HG03066 (cell line): Measurements from ENCODE around the gene NKAIN2.
"Not testable (repeated sequence)": the region's sequence is repeated elsewhere in the genome, so short reads cannot be mapped to it uniquely, and the experiment has no call there.

Experiments
- ATAC-seq: cut with Tn5 transposase; IDR thresholded peaks from one replicate; pipeline ENCODE4 v1.9.1; 2021; ENCODE audit warnings: low read depth; ENCODE audit not compliant: unreplicated experiment

NKAIN2 gene

DNA sequence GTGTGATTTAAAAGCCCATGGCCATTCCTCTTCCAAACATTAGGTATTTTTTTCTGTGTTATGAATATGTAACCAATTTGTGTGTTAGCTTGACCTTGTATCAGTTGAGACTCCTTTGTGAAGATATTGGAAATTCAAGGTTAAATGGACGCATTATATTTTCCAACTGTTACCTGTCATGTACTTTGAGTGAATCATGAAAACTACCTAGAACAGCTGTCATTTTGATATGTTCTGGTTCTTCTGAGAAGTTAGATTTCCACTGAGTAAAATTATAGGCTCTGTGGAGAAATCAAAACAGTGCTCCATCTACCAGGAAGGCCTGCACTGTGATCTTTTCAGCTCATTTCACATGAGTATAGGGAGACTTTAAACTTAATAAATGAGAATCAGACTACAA, 470.0 kb downstream of the NKAIN2 start:
- ATAC-seq: no peak

DNA sequence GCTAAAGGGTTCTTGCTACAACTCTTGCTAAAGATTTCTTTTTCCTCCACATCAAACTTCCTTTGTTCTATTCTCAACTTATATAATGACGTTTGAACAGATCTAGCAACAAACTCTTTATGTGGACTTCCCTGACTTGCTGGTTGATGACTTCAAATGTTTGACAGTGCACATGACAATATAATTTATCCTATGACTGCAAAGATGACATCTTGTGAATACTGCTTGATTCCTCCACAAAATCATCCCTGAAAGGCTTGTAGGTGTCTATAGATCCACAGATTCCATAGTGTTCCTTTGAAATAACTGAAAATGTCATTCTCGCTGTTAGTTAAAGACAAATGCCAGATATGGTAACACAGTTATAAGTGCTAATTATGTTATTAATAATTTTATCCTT, 478.9 kb downstream of the NKAIN2 start:
- ATAC-seq: no peak

DNA sequence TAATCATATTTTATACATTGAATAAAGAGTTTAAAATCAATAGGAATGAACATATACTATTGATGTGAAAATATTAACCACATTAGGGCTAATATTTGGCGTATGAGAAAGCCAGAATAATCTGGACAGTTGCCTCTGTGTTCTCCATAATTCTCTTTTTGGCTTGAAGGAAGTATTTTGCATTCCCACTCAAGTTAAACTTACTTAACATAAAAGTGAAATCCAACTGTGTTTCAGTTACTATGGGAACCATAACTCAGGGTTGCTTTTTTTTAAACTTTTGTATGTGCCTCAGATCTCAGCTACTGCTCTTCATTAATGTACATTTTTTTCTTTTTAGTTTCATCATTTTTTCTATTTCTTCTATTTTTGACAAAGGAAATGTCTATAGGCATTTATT, 479.8 kb downstream of the NKAIN2 start:
- ATAC-seq: no peak

DNA sequence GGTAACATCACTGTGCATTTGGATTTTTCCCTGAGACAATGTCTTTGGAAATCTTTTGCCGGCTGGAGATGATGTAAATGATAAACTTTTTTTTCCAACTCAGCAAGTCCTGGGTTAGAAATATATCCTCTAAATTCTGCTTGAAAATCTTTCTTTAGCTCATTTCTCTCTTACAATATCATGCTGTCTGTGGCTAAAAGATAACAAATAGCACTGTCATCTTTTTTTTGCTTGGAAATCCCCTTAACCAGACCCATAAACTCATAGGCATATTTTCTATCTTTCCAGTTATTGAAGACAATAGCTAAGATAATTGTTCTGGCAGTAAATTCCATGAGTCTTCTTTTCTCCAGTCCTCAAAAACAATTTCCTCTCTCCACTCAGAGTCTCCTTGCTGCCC, 481.5 kb downstream of the NKAIN2 start:
- no peak for ATAC-seq

DNA sequence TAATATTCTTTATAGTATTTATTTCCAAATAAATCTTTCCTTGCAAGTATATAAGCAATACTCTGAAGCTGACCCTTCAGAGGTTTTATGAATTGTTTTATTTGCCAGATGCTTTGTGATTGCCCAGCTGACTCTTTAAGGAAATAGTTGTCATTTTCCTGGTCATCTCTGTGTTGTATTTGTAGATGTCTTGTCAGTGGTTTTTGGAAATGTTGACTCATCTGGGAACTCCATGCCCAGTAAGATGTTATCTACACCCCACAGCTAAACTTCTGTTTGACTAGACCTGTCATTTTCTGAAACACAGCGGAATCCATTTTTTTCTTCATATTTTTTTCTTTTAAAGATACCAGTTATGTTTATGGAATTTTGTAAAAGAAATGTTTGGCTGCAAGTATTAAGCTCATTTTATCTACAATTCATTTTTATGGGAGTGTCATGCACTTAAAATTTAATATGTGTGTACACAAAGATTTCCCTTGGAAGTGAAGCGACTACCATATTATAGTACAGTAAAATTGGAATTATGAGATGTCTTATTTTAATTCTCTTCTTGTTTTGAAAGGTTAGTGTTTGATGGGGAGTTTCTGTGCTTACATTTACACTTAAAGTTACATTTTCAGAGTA, 491.0 kb downstream of the NKAIN2 start:
- no peak for ATAC-seq

DNA sequence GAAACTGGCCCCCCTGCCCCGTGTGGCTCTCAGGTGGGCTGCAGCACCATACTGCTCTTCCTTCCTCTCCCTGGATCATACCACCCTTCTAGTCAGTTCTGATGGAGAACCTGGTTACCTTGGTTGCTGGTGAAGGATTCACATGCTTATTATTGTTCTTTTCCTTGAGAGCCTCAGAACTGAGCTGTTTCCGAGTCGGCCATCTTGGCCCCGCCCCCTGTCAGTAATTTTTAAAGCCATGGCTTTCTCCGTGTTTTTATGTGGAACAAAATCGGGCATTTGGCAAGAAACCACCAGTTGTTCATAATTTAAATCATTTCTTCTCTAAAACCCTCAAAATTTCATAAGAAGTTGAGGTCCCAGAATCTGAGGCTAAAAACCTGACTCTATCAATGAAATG, 493.8 kb downstream of the NKAIN2 start:
- no peak for ATAC-seq

DNA sequence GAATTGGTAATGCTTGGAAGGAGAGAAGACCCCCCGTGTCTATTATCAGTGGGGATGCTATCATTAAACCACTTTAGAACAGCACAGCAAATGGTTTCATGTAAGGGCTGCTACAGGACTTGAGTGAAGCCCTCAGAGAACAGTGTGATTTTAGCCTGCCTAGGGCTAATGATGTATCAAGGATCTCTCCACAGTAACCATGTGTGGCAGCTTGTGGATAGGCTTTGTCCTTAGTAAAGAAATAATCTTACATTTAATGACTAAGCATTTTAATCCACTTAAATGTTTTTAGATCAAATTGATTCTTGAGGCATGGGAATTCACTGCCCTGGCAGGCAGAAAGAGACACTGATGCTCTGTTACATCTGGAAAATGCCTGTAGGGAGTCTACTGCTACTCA, 495.1 kb downstream of the NKAIN2 start:
- ATAC-seq: no peak

DNA sequence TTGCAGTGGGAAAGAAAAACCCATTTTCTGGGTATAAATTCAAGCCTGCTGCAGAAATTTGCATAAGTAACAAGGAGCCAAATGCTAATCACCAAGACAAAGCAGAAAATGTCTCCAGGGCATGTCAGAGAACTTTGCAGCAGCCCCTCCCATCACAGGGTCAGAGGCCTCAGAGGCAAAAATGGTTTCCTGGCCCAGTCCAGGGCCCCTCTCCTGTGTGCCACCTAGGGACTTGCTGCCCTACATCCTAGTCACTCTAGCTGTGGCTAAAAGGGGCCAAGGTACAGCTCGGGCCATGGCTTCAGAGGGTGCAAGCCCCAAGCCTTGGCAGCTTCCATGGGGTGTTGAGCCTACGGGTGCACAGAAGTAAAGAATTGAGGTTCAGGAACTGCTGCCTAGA, 497.2 kb downstream of the NKAIN2 start:
- not testable (repeated sequence) for ATAC-seq

DNA sequence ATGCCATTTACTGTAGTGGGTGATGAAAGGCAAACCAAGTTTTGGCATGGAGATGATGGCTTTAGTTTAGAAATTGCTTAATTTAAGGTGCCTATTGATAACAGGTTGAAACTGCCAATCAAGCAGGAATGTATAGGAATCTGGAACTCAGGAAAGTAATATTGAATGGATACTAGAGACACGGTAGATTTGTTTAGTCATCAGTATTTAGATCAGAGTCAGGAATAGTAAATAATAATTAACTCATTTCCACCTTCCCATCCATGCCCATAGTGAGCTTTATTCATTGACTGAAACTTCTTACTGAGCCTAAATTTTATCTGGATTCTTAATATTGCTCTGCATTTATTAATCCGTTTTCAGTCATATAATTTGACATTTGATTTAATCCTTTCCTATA, 500.3 kb downstream of the NKAIN2 start:
- no peak for ATAC-seq

DNA sequence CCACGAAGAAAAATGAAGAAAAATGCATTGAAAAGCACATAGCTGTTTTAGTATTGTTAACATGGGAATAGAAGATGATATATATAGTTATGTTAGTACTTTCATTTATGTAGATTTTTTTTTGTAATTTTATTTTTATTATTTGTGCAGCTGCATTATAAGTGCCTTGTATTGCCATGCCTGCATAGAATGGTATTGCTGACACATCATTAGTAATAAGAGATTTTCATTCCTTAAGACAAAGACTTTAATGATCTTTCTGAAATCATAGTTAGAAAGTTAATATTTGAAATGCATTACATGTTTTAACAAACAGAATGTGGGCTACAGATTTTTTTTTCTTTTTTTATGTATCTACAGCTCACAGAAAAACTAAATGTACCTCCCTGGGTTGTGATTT, 506.5 kb downstream of the NKAIN2 start:
- no peak for ATAC-seq

DNA sequence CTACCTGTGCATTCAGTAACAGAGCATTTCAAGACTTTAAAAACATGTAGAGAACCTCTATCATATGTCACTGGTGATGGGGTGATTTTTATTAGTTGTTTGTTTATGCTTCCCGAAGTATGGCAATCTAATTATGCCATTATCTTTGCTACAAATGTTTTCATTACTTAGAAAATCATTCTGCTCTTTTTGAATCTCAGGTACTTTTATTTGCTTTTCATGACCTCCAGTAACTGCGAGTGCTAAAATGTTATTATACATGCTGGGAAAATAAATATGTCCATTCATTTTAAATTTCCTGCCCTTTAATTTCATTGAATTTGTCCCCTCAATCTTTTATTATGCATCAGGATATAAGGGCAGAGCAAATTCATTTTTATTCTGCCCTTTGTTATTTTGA, 515.7 kb downstream of the NKAIN2 start:
- no peak for ATAC-seq

DNA sequence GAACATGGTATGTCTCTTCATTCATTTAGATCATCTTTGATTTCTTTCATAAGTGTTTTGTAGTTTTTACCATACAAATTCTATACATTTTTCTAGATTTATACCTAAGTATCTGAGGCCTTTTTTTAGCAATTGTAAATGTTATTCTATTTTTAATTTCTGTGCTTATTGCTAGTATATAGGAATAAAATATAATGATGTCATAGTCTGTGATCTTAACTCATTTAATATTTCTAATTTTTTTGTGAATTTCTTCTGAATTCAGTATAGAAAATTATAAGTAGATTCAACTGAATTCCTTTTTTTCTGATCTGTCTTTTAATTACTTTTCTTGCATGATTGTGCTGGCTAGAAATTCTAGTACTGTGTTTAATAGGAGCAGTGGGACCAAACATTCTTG, 520.6 kb downstream of the NKAIN2 start:
- no peak for ATAC-seq

DNA sequence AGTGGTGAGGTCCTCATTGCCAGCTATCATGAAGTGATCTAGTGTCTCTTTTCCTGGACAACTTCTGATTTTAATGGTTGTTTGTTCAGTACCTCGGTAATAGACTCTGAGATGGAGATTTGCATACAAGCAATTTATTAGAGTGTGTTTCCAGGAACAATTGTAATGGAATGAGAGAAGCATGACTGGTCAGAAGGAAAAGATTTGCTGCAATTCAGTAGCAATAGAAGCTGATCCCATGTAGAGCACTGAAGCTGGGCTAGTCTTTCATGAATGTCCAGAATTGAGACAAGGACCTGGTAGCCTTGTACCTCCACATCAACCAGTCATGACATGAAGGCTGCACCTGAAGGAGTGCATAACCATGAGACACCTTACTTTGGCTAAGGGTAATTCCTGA, 526.5 kb downstream of the NKAIN2 start:
- ATAC-seq: no peak

DNA sequence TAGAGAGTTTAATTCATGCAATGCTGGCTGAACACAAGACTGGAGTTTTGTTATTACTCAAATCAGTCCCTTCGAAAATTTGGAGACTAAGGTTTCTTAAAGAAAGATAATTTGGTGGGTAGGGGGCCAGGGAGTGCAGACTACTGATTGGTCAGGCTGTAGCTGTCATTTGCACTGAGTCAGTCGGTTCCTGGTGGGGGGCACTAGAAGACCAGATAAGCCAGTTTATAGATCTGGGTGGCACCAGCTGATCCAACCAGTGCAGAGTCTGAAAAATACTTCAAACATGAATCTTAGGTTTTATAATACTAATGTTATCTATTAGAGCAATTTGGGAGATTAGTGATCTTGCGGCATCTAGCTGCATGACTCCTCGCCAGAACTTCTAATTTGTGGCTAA, 530.7 kb downstream of the NKAIN2 start:
- no peak for ATAC-seq

DNA sequence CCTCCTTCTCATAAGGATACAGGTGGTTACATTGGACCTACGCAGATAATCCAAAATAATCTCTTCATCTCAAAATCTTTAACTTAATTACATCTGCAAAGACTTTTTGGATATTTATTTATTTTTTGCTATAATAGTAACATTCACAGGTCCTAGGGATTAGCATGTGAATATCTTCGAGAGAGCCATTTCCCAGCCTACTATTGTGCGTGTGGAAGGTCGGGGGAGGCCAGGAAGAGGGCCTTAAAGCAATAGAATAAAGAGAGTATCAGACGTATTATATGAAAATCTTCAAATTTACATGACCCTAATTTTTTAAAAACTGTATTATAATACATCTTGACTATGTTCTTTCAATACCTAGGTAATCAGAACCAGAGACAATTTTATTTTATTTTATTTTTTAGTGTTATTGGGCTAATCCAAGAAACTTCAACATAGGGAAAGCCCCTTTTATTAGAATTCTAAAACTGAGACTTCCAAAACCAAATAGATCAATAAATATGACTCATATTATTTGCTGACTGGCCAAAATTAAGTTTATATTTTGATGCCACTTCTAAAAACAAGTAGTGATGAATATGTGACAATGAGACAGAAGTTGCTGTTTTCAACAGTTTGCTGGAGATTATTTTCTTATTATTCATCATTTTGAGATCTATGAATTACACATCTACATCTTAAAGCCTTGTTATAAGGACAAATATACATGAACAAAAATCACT, 536.1 kb downstream of the NKAIN2 start:
- ATAC-seq: no peak

DNA sequence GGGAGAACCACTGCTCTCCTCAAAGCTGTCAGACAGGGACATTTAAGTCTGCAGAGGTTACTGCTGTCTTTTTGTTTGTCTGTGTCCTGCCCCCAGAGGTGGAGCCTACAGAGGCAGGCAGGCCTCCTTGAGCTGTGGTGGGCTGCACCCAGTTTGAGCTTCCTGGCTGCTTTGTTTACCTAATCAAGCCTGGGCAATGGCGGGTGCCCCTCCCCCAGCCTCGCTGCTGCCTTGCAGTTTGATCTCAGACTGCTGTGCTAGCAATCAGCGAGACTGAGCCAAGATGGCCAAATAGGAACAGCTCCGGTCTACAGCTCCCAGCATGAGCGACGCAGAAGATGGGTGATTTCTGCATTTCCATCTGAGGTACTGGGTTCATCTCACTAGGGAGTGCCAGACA, 544.7 kb downstream of the NKAIN2 start:
- ATAC-seq: not testable (repeated sequence)

DNA sequence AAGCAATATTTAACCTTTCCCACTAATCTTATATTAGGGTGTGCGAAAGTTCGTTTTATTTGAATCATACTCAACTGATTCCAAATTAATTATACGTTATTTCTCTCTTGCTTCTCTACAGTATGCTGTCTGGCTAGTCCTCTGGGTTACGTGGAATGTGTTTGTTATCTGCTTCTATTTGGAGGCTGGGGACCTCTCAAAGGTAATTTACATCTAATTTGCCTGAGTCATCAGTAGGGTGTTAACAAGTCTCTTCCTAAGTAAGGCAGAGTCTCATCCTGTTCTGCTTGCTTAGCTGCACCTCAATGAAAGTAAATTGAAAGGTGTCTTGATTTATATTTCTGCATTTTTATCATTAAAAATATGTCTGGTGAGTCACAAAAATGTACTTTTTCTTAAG, 551.5 kb downstream of the NKAIN2 start:
- no peak for ATAC-seq

DNA sequence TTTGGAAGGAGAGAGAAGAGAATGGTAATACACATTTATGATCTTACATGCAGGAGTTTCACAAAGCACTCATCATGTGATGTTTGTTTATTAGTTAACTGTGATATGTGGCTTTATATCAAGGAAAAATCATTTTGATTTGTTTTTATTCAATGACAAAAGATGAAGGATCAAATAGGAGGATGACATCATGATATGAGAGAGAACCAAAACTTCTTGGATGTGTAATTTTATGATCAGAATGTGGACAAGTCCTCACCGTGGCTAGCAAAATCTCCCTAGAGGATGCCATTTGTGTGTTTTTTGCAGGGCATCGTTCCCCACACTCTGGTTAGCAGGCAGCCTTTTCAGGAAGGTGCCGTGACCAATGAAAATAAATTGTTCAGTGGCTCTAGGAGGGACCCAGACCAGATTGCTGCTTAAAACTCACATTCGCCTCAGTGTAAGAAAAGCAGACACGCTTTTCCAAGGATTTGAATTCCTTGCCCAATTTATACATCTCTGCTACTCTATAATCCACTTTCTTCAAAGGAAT, 552.7 kb downstream of the NKAIN2 start:
- ATAC-seq: no peak

DNA sequence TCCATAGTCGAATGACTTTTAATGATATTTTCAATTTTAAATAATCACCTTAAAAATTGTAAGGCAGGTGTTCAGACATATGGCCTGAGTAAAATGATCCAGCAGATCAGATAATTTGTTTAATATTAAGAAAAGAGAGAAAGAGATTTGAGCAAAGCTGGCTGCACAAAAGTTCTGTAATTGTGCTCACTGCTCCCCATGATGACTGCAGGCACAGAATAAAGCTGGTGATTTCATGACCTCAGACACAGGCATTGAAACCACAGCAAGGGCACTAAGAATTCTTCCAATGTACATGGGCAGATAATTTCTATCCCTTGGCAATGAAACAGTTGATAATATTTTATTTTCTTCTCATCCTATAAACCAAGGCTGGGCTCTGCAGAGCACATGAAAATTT, 553.1 kb downstream of the NKAIN2 start:
- ATAC-seq: no peak

DNA sequence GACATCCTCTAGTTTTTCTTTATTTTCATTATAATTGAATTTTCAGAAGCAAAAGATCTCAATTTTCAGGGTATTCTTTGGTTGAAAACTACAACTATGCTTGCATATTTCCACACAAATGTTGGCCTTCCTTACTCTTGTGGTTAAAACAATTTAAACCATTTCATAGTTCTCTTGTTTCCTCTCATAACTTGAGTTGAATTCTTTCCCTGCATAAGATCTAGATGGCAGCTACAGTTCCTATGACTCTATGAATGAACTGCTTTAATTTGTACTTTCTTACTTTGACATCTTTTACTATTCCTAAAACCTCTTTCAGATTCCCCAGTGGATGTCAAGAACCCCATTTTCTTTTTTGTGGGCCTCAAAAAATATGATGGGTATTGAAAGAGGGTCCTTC, 564.5 kb downstream of the NKAIN2 start:
- ATAC-seq: no peak

DNA sequence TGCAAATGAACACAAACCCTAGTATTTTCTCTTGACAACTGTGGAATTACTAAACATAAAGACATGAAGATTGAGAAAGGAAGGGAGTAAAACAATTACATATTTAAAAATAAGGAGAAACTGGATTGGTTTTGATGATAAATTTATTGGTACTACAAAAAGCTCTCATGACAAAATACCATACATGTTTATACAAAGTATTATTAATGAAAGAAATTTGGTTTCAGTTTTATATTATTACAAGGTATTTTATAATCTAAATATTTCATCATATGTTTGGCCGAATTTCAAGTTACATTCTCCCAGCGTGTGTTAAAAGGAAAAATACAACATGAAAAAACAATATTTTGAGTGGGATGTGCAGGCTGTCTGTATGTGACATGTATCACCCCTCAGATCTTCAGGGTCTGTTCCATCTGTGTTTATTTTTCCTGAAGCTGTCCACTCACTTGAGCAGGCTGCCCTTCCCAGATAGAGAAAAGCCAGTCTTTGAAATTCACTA, 568.4 kb downstream of the NKAIN2 start:
- ATAC-seq: no peak

DNA sequence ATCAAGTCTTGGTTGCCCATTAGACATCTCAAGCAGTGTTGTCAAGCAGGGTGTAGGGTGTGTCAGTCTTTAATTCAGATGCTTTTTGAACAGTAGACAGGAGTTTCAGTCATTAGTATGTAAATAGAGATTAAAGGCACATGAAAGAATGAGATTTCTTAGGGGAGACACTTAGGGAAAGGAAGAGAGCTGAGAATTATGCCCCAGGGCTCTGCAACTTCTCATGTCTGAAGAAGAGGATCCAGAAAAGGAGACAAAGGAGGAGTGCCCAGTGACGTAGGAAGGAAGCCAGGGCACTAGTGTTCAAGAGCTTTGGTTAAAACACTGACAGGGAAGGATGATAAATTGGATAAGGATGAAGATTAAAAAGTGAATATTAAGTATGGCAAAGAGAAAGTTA, 569.7 kb downstream of the NKAIN2 start:
- ATAC-seq: no peak
